ENCODE measurements around the gene CACNA1H.

DNA sequence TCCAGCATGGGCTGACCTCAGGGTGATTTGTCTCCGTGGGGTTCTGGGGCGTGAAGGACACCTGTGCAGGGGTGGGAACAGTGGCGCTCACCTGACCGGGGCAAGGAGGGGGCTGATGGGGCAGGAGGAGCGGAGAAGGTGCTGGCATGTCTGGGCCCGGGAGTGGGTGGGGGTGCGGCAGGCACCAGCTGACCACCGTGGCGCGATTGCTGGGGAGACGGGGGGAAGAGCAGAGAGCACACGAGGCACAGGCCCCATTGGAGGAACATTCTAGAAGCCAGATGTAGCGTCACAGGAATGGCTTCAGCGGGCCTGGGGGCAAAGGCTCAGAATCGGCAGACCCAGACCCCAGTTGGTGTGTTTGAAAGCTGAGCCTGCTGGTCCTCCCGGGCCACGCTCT lies 12.1 kb downstream of the CACNA1H start:
- TF ChIP-seq, protein P1, sequence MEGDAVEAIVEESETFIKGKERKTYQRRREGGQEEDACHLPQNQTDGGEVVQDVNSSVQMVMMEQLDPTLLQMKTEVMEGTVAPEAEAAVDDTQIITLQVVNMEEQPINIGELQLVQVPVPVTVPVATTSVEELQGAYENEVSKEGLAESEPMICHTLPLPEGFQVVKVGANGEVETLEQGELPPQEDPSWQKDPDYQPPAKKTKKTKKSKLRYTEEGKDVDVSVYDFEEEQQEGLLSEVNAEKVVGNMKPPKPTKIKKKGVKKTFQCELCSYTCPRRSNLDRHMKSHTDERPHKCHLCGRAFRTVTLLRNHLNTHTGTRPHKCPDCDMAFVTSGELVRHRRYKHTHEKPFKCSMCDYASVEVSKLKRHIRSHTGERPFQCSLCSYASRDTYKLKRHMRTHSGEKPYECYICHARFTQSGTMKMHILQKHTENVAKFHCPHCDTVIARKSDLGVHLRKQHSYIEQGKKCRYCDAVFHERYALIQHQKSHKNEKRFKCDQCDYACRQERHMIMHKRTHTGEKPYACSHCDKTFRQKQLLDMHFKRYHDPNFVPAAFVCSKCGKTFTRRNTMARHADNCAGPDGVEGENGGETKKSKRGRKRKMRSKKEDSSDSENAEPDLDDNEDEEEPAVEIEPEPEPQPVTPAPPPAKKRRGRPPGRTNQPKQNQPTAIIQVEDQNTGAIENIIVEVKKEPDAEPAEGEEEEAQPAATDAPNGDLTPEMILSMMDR (IDR thresholded peaks at IDR 0.05; ENCODE audit: insufficient read depth, low read length, poor library complexity, severe bottlenecking) = no peak
- TF ChIP-seq EZH2phosphoT487 (conservative IDR thresholded peaks at IDR 0.05; ENCODE audit: low read length) = no peak

Data from SU-DHL-6 (cell line).